ENCODE measurements around the gene ATP8B1.

The ATP8B1 gene

GRCh38 chr18:57803103-57803969 is at the start of gene ATP8B1:
Gene ATP8B1, minus strand, starts transcription at chr18:57803315. Its CDS starts 71,508 bp downstream, at chr18:57731807.
- TF ChIP-seq GATA3 (IDR thresholded peaks at IDR 0.05; ENCODE audit: low read depth, low read length) (no peak), GATA2 (IDR thresholded peaks at IDR 0.05; ENCODE audit: low read depth, low read length) (no peak)

- TF ChIP-seq GATA2 (IDR thresholded peaks at IDR 0.05; ENCODE audit: low read depth, low read length) (no peak), GATA3 (IDR thresholded peaks at IDR 0.05; ENCODE audit: low read depth, low read length) (no peak)
These were observed 46.9 kb upstream of the ATP8B1 start for GRCh38 chr18:57850063-57850462.

- TF ChIP-seq GATA2 (IDR thresholded peaks at IDR 0.05; ENCODE audit: low read depth, low read length) = no peak
- TF ChIP-seq GATA3 (IDR thresholded peaks at IDR 0.05; ENCODE audit: low read depth, low read length) = no peak
These were observed 43.1 kb upstream of the ATP8B1 start for GRCh38 chr18:57846258-57846657.

- no peak for TF ChIP-seq GATA3 (IDR thresholded peaks at IDR 0.05; ENCODE audit: low read depth, low read length)
- no peak for TF ChIP-seq GATA2 (IDR thresholded peaks at IDR 0.05; ENCODE audit: low read depth, low read length)
These were observed 42.5 kb upstream of the ATP8B1 start for GRCh38 chr18:57845605-57846074.

- TF ChIP-seq GATA2 (IDR thresholded peaks at IDR 0.05; ENCODE audit: low read depth, low read length) (no peak), GATA3 (IDR thresholded peaks at IDR 0.05; ENCODE audit: low read depth, low read length) (no peak)
These were observed 41.2 kb upstream of the ATP8B1 start for GRCh38 chr18:57844319-57844718.

GRCh38 chr18:57843386-57843785 is 40.3 kb upstream of the ATP8B1 start:
- TF ChIP-seq GATA3 (IDR thresholded peaks at IDR 0.05; ENCODE audit: low read depth, low read length) = no peak
- TF ChIP-seq GATA2 (IDR thresholded peaks at IDR 0.05; ENCODE audit: low read depth, low read length) = no peak

GRCh38 chr18:57841568-57841967 is 38.5 kb upstream of the ATP8B1 start:
- TF ChIP-seq GATA3 (IDR thresholded peaks at IDR 0.05; ENCODE audit: low read depth, low read length) = no peak
- no peak for TF ChIP-seq GATA2 (IDR thresholded peaks at IDR 0.05; ENCODE audit: low read depth, low read length)

- TF ChIP-seq GATA2 (IDR thresholded peaks at IDR 0.05; ENCODE audit: low read depth, low read length) = no peak
- no peak for TF ChIP-seq GATA3 (IDR thresholded peaks at IDR 0.05; ENCODE audit: low read depth, low read length)
These were observed 36.8 kb upstream of the ATP8B1 start for GRCh38 chr18:57839942-57840381.

- TF ChIP-seq GATA2 (IDR thresholded peaks at IDR 0.05; ENCODE audit: low read depth, low read length) (no peak), GATA3 (IDR thresholded peaks at IDR 0.05; ENCODE audit: low read depth, low read length) (no peak)
These were observed 34.9 kb upstream of the ATP8B1 start for GRCh38 chr18:57837917-57838548.

- TF ChIP-seq GATA3 (IDR thresholded peaks at IDR 0.05; ENCODE audit: low read depth, low read length) (no peak), GATA2 (IDR thresholded peaks at IDR 0.05; ENCODE audit: low read depth, low read length) (no peak)
These were observed 33.4 kb upstream of the ATP8B1 start for GRCh38 chr18:57836557-57836956.

GRCh38 chr18:57835904-57836303 is 32.8 kb upstream of the ATP8B1 start:
- TF ChIP-seq GATA3 (IDR thresholded peaks at IDR 0.05; ENCODE audit: low read depth, low read length) (no peak), GATA2 (IDR thresholded peaks at IDR 0.05; ENCODE audit: low read depth, low read length) (no peak)

- no peak for TF ChIP-seq GATA3 (IDR thresholded peaks at IDR 0.05; ENCODE audit: low read depth, low read length)
These were observed 31.5 kb upstream of the ATP8B1 start for GRCh38 chr18:57834616-57835015.

GRCh38 chr18:57833441-57834101 is 30.5 kb upstream of the ATP8B1 start:
- no peak for TF ChIP-seq GATA3 (IDR thresholded peaks at IDR 0.05; ENCODE audit: low read depth, low read length)
- TF ChIP-seq GATA2 (IDR thresholded peaks at IDR 0.05; ENCODE audit: low read depth, low read length) = no peak

- TF ChIP-seq GATA2 (IDR thresholded peaks at IDR 0.05; ENCODE audit: low read depth, low read length) = no peak
- TF ChIP-seq GATA3 (IDR thresholded peaks at IDR 0.05; ENCODE audit: low read depth, low read length) = no peak
These were observed 29.6 kb upstream of the ATP8B1 start for GRCh38 chr18:57832730-57833129.
